T-helper 9 cell (primary cell): ENCODE data around the gene OPRPN.

ENCODE experiments used
- DNase-seq: peaks from one replicate; pipeline ENCODE4 v3.0.0-alpha.2; 2020
- total RNA-seq, 2 donors: gene quantifications; one replicate each; lab custom pipeline; 2026; lab: John Stamatoyannopoulos, UW

OPRPN gene, protein sequence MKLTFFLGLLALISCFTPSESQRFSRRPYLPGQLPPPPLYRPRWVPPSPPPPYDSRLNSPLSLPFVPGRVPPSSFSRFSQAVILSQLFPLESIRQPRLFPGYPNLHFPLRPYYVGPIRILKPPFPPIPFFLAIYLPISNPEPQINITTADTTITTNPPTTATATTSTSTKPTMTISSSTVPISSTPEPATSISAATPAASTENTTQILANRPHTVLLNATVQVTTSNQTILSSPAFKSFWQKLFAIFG
- 0 reads per million in 2 donors for total RNA-seq

DNA sequence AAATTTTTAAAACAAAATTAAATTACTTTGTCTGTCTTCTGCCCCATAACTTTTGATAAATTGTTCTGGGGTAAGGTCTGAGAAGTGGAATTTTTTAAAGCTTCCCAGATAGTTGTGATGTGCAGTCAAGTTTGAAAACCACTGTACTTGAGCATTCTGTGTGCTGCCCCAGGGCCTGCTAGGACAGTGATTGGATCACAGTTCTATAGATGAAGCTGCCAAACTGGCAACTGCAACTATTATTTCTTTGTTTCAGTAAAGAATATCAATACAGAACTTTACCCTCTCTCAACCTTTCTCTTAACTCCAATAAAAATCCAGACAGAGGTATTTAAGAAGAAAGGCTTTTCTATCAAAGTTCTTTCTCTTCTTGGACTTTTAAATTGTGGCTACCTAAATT, at the start of gene OPRPN:
OPRPN (plus strand) TSS at position 361 of the 400 bp plus-strand sequence. CDS start 1,346 bp downstream, outside the sequence.
- DNase-seq = no peak

DNA sequence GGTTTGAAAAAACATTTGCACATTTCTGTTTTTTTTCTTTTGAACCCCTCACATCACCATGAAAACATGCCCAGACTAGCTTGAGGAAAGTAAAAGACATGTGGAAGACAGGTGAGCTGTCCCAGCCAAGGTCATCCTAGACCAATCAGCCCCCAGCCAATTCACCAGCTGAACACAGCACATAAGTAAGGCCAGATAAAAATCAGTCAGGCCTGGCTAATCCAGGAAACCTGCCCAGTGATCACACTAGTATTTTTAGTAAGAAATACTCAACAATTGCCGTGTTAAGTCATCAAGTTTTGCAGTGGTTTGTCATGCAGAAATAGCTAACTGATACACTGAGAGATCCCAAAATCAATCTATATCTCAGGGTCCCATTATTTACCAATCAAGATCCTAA, 41.6 kb upstream of the OPRPN start:
- DNase-seq = no peak

GRCh38 chr4:70359115-70359661, 38.6 kb upstream of the OPRPN start:
- no peak for DNase-seq

- DNase-seq = no peak
Observed at GRCh38 chr4:70360460-70360859, 37.3 kb upstream of the OPRPN start, which contains the start of gene SMR3A. Gene SMR3A, plus strand, starts transcription at chr4:70360760. Its CDS starts 1,356 bp downstream, at chr4:70362116.

DNA sequence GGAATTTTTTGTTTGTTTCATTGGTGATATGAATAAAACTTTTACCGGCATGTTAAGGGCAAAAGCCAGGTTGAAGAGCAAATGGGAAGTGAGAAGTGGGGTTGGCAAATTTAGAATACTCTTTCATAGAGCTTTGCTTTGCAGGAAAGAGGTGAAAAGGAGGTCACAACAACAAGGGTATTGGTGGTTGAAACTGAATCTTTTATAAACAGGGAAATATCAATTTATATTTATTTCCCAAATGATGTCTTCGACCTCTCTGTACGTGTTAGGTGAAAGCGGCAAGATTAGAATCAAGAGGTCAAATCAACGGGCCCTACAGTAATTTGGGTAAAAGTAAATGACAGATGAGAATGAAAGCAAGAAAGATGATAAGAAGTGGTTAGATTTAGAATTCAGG, 33.7 kb upstream of the OPRPN start:
- DNase-seq = no peak

DNA sequence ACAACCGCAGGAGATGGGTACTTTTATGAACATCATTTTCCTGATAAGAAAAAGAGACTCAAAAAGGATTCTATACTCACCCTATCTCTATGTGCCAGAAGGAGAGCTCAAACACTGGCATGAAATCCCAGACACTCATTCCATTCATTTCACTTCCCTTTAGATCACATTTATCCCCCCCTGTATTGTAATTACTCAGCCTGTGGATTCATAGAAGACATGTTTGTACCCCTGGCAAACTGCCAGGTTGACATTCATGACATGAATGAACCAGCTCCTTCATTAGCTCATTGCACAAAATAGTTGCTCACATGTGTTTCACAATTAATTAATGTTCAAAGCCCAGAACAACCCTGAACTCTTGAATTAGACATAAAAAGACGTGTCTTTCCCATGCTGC, 32.3 kb upstream of the OPRPN start:
- no peak for DNase-seq

DNA sequence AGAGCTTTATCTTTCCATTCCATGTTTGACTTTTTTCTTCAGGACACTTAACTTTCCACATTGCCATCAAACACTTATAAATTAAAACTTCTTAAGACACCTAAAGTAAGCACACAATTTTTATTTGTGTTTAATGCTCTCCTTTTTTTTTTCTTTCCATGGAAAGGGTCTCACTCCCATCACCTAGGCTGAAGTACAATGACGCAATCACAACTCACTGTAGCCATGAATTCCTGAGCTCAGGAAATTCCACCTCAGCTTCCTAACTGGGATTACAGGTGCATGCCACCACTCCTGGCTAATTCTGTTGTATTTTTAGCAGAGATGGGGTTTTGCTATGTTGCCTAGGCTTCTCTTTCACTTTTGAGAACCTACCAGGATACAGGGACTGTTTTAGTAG, 29.9 kb upstream of the OPRPN start:
- DNase-seq = no peak

GRCh38 chr4:70371987-70372386, 25.8 kb upstream of the OPRPN start:
- no peak for DNase-seq

- DNase-seq = no peak
Observed at GRCh38 chr4:70372760-70373159, 25.0 kb upstream of the OPRPN start.

- DNase-seq = no peak
Observed at GRCh38 chr4:70380578-70380977, 17.2 kb upstream of the OPRPN start.

DNA sequence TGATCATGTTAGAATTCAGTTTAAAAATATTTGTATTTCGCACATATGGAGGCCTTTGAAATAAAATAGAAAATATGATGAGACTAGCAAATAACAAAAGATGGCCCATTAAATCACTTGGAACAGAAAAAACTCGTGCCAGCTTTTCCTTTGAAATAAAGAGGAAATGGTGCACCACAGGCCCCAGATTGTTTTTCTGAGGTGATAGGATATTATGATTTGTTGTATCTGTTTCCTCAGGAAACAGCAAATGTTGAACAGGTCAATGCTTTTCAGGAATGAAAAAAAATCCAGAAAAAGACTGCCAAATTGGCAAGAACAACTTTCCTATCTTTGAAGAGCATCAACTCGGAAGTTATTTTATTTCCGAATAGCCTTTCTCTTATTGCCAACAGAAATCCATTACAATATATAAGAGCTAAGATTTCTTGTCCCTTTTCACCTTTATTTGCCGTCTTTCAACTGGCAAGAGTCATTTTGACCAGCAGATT, 15.0 kb upstream of the OPRPN start, which contains the start of gene SMR3B:
SMR3B (plus strand) TSS at position 441 of the 491 bp plus-strand sequence. CDS start 1,380 bp downstream, outside the sequence.
- DNase-seq = no peak

DNA sequence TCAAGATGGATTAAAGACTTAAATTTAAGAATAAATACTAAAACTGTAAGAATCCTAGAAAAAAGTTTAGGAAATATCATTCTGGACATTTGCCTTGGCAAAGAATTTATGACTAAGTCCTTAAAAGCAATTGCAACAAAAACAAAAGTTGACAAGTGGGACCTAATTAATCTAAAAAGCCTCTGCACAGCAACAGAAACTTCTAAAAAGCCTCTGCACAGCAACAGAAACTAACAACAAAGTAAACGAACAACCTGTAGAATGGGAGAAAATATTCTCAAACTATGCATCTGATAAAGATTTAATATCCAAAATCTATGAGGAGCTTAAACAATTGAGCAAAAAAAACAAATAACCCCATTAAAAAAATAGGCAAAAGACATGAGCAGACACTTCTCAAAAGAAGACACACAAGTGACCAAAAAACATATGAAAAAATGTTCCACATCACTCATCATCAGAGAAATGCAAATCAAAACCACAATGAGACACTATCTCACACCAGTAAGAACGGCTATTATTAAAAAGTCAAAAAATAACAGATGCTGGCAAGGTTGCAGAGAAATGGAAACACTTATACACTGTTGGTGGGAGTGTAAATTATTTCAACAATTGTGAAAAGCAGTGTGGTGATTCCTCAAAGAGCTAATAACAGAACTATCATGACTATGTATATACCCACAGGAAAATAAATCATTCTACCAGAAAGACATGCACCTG, 5.5 kb upstream of the OPRPN start:
- no peak for DNase-seq

GRCh38 chr4:70399319-70399718, 1.6 kb downstream of the OPRPN start:
- no peak for DNase-seq

DNA sequence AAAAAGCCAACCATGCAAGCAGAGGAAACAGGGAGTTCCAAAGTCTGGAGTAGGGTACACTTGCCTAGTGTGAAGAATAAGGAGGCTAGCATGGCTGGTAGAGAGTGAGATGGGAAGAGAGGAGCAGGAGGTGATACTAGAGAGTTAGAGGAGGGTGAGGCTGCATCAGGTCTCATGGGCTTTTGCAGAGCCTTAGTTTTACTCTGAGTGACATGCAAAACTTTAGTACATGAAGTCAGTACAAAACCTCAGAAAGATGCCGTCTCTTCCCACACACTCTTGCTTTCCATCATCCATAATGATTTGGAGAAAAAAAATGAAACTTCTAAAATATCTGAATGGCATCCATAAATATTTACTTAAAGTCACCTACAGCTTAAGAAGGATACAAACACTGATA, 5.0 kb downstream of the OPRPN start:
- DNase-seq = no peak

DNA sequence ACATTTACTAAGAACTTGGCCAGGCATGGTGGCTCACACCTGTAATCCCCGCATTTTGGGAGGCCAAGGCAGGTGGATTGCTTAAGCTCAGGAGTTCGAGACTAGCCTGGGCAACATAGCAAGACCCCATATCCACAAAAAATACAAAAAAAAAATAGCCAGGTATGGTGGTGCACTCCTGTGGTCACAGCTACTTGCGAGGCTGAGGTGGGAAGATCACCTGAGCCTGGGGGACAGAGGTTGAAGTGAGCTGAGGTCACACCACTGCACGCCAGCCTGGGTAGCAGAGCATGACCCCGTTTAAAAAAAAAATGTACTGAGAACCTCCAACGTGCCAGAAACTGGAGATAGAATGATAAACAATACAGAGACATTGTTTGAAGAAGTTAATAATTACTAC, 8.0 kb downstream of the OPRPN start:
- no peak for DNase-seq

DNA sequence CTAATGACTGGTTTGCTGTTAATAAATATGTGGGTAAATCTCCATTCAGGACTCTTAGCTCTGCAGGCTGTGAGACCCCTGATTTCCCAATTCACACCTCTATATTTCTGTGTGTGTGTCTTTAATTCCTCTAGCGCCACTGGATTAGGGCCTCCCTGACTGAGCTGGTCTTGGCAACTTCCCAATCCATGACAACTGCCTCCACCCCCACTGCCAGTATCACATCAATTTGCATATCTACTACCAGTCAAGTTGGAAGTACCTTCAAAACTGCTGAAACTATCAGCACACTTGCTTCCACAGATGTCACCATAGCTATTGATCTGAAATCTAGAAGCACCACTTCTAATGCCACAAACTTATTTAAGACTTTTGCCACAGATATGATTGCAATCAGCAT, 27.6 kb downstream of the OPRPN start:
- no peak for DNase-seq

- no peak for DNase-seq
Observed at GRCh38 chr4:70426789-70427188, 29.0 kb downstream of the OPRPN start.

DNA sequence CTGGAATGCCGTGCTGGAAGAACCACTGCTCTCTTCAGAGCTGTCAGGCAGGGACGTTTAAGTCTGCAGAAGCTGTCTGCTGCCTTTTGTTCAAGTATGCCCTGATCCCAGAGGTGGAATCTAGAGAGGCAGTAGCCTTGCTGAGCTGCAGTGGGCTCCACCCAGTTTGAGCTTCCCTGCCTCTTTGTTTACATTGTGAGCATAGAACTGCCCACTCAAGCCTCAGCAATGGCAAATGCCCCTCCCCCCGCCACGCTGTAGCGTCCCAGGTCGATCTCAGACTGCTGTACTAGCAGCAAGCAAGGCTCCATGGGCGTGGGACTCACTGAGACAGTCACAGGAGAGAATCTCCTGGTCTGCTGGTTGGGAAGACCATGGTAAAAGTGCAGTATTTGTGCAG, 39.5 kb downstream of the OPRPN start:
- DNase-seq = no peak

- DNase-seq = no peak
Observed at GRCh38 chr4:70442474-70442873, 44.7 kb downstream of the OPRPN start.

DNA sequence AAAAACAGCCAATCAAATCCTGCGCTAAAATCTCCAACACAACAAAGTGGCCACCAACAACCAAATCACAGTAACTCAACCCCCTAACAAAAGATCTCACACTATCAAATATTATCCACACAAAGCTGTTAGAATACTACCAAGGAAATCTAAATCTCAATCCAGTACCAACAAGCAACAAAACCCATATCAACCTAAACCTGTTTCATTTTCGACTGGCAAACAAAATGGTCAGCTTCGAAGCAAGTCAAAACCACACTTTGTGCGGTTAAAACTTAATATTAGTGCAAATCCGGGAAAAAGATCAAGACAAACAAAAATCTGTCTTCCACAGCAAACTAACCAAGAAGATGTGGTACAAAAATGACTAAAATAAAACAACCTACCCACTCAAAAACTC, 45.6 kb downstream of the OPRPN start:
- no peak for DNase-seq

GRCh38 chr4:70449220-70449619, 51.5 kb downstream of the OPRPN start:
- no peak for DNase-seq

GRCh38 chr4:70452946-70453345, 55.2 kb downstream of the OPRPN start:
- DNase-seq = no peak
